Measurements from ENCODE around the gene MAP3K14. TPM values are rescaled to one million over a fixed set of nuclear protein-coding genes. Genes with fewer than 3 reads are reported as not detected.
A peak's percentile ranks its signal among the peaks of the same experiment; 100 is the strongest.

Gene MAP3K14
- total and polyA plus RNA-seq, 2 of the 4 experiments (the other 2 are of a cell fraction), result 4.1 to 21.7 TPM

DNA sequence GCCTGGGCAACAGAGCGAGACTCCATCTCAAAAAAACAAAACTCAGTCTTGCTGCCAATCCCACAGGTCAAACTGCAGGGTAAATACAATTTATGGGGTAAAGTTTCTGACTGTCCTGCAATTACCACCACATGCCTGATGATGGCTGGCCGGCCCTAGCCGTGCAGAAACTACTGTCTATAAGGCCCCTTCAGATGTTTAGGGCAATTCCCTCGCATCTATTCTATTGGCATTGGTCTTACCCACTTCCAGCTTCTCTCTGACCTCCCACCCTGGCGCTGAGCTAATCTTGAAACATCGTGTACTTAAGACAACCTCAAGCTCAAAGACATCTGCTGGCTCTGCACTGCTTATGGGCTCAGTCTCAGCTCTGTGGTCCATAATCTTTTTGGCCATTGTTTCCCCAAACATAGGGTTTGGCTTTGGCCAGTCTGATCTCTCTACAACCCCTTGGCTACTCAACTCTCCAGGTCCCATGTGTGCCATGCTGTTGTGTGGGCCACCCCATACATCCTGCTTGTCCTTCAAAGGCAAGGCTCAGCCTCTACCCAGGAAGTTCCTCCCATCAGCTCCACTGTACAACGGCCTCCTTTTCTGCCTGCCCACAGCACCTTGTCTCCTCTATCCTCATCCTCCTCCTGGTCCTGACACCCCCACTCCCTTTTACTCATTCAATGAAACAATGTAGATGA, 16.6 kb downstream of the MAP3K14 start:
- Histone ChIP-seq H4K5ac (ENCODE audit: low read depth, low read length) (no peak overlapping the region), H2BK5ac (ENCODE audit: low read depth, low read length, poor library complexity, severe bottlenecking) (no peak overlapping the region), H2BK15ac (ENCODE audit: low read depth, low read length) (no peak overlapping the region), H3K4me1 (ENCODE audit: control insufficient read depth, insufficient read depth, low read length) (peaks cover 17% of the 10 kb centered on the region), H3K4me3 (ENCODE audit: insufficient read depth, low read depth, low read length) (no peak overlapping the region), H4K8ac (ENCODE audit: low read depth in 2 of 2, low read length in 2 of 2) (no peak overlapping the region), H2AFZ (replicated peaks; ENCODE audit: low read length, poor library complexity) (no peak overlapping the region), H3K14ac (replicated peaks; ENCODE audit: low read depth, low read length) (no peak overlapping the region; the same call in 1 of the 2 replicates), H3K23ac (ENCODE audit: low read depth, low read length) (no peak overlapping the region; the same call in 1 of the 2 replicates), H3K27ac (ENCODE audit: insufficient read depth, low read length) (no peak overlapping the region), H4K20me1 (ENCODE audit: insufficient read depth, low read length) (peaks cover 50% of the 10 kb centered on the region), H3K9me1 (ENCODE audit: insufficient read depth, low read length) (peaks cover 36% of the 10 kb centered on the region), H3K9me3 (ENCODE audit: control insufficient read depth, insufficient read depth, low read length) (no peaks in the 10 kb centered on the region), H3K79me1 (ENCODE audit: low read depth in 1 of 2, low read length in 2 of 2) (peaks cover 48 to 79% of the 10 kb centered on the region in 2 experiments), H3K56ac (ENCODE audit: extremely low read depth, insufficient read depth, low read length) (no peak overlapping the region), H2AK9ac (replicated peaks; ENCODE audit: low read depth, low read length, poor library complexity) (peak overlapping the region; percentile 74), H3K4ac (ENCODE audit: low read depth, low read length) (peak overlapping the region; percentile 7; the same call in 1 of the 2 replicates), H2AK5ac (ENCODE audit: low read depth, low read length) (no peak overlapping the region), H2BK120ac (ENCODE audit: low read depth, low read length) (no peak overlapping the region), H4K91ac (ENCODE audit: insufficient read depth, low read depth, low read length) (no peak overlapping the region), H3K4me2 (ENCODE audit: low read depth, low read length) (no peak overlapping the region), H3K9ac (ENCODE audit: low read depth, low read length) (no peak overlapping the region), H2BK20ac (ENCODE audit: low read depth, low read length) (no peak overlapping the region), H3K36me3 (ENCODE audit: control insufficient read depth, insufficient read depth, low read length) (peaks cover 6% of the 10 kb centered on the region; the same call in 1 of the 2 replicates), H3K18ac (ENCODE audit: low read depth, low read length) (no peak overlapping the region), H3K27me3 (ENCODE audit: control insufficient read depth, insufficient read depth, low read length) (no peaks in the 10 kb centered on the region)
- ATAC-seq (ENCODE audit: low read depth) (no peak), DNase-seq (no peak)
- POLR2A ChIA-PET (ENCODE audit: unreplicated experiment), result no interaction called here
- WGBS, 2 experiments (ENCODE audit: extremely low coverage in 2 of 2, insufficient read length in 1 of 2), result 83% methylated on average over 5 of the region's 7 CpGs; no CpG with 5 or more reads in 1 of the 2 experiments
- dilution Hi-C loops (cut with HindIII; ENCODE audit: low sequenced_read_pairs, unreplicated experiment) (no loop called here), in situ Hi-C loops (cut with MboI; ENCODE audit: low sequenced_read_pairs) (no loop called here), intact Hi-C loops (cut with micrococcal nuclease) (no loop called here)
- CTCF ChIA-PET, result no interaction called here
- TF ChIP-seq BHLHE40 (IDR thresholded peaks at IDR 0.05; ENCODE audit: low read depth, low read length) (no peak), FOS (IDR thresholded peaks at IDR 0.05; ENCODE audit: low read depth, low read length) (no peak), NFE2L2 (IDR thresholded peaks at IDR 0.05; ENCODE audit: low read depth, low read length) (no peak)
- BruUV-seq (replicated peaks), result no TSS peak
